Spleen (tissue), 11 donors: Measurements from ENCODE around the gene UCHL5. TPM values are rescaled to one million over a fixed set of nuclear protein-coding genes. Genes with fewer than 3 reads are reported as not detected.

ENCODE experiments used
- DNase-seq: peaks from one replicate; pipeline ENCODE4 v3.0.0-alpha.2; 2020
- H3K27ac ChIP-seq, 8 donors: fragments of 200-600 bp; sonication (generic) in 7 of 8; 1 replicate in 4 of 8; 2 replicates in 4 of 8; pipeline versions ENCODE4 v1.5.0 to v1.8.0; 2016 to 2021; ENCODE audit warnings: inconsistent platforms in 4 of 8, mild to moderate bottlenecking in 4 of 8, moderate library complexity in 1 of 8
- H3K27me3 ChIP-seq, 7 donors: fragments of 200-600 bp; sonication (generic) in 6 of 7; replicated peaks in 1 of 7; 1 replicate in 4 of 7; 2 replicates in 3 of 7; pipeline versions ENCODE4 v1.5.0 to v1.8.0; 2016 to 2021; ENCODE audit warnings: inconsistent platforms in 3 of 7, mild to moderate bottlenecking in 1 of 7
- H3K36me3 ChIP-seq, 6 donors: fragments of 200-600 bp; sonication (generic) in 5 of 6; 1 replicate in 4 of 6; 2 replicates in 2 of 6; pipeline versions ENCODE4 v1.5.0 to v1.8.0; 2016 to 2021; ENCODE audit warnings: inconsistent platforms in 2 of 6
- H3K4me1 ChIP-seq, 6 donors: fragments of 200-600 bp; sonication (generic) in 5 of 6; 1 replicate in 3 of 6; 2 replicates in 3 of 6; pipeline versions ENCODE4 v1.5.0 to v1.8.0; 2016 to 2021; ENCODE audit warnings: inconsistent platforms in 3 of 6
- H3K4me3 ChIP-seq, 8 donors: fragments of 200-600 bp; sonication (generic) in 7 of 8; 1 replicate in 4 of 8; 2 replicates in 4 of 8; pipeline versions ENCODE4 v1.5.0 to v1.8.0; 2016 to 2021; ENCODE audit warnings: inconsistent platforms in 4 of 8, mild to moderate bottlenecking in 4 of 8, moderate library complexity in 2 of 8
- H3K9me3 ChIP-seq, 8 donors: fragments of 200-600 bp; sonication (generic) in 7 of 8; 1 replicate in 4 of 8; 2 replicates in 4 of 8; pipeline versions ENCODE4 v1.5.0 to v1.8.0; 2016 to 2021; ENCODE audit warnings: inconsistent platforms in 4 of 8
- POLR2A ChIP-seq, 3 donors: fragments of 450-650 bp; IDR thresholded peaks; one replicate each; pipeline ENCODE4 v1.5.1; 2017; ENCODE audit warnings: antibody characterized with exemption in 3 of 3, mild to moderate bottlenecking in 1 of 3
- POLR2AphosphoS5 ChIP-seq, 3 donors: sonication (generic); formaldehyde crosslinking; IDR thresholded peaks; one replicate each; pipeline ENCODE4 v1.5.1; 2017; ENCODE audit warnings: antibody characterized with exemption in 3 of 3
- WGBS, 5 donors: extraction: QIAGEN DNeasy Blood & Tissue Kit in 3 of 5; methylation state at CpG; one replicate each; pipeline versions ENCODE4 v1.1.5 to v1.1.7; 2013 to 2018; 5-methylcytosine and 5-hydroxymethylcytosine counted together
- intact Hi-C: fragments of 100-400 bp; cut with DNase I; formaldehyde crosslinking; loops from one replicate; pipeline ENCODE4 v1.15.0; 2023; ENCODE audit warnings: low total_unique reads
- polyA plus RNA-seq, 3 donors: library from polyadenylated mRNA; stranded (reverse); fragments of 200-250 nt; gene quantifications; one replicate each; pipeline ENCODE4 v1.2.1, GENCODE V29; 2013
- total RNA-seq, 7 donors: library from RNA; depleted of rRNA in 3 of 7; stranded (reverse); fragments of >200 nt in 3 of 7; fragmentation: NEBNext Ultra II Directional in 4 of 7; extraction: Animal tissue kit (Norgen Biotek cat#: 25700) in 4 of 7; gene quantifications; one replicate each; pipeline versions ENCODE4 v1.1.0 to v1.2.1, GENCODE V29; 2016 to 2021
- TF ChIP-seq, protein P1 (sequence below), 11 experiments: fragments of 200-600 bp in 7 of 11; fragments of 450-650 bp in 4 of 11; sonication (generic) in 4 of 11; IDR thresholded peaks in 8 of 11; conservative IDR thresholded peaks in 3 of 11; 1 replicate in 7 of 11; 2 replicates in 4 of 11; pipeline versions ENCODE4 v1.4.0 to v1.8.0; 2016 to 2021; ENCODE audit warnings: antibody characterized with exemption in 11 of 11, inconsistent platforms in 4 of 11, mild to moderate bottlenecking in 1 of 11
- donor health status: healthy with polysubstance abuse.
- donor health status: DM: no; HTN: no; CAD: no; lungs with moderate emphysema.
- donor health status: DM: no; HTN: no; CAD: no.
- donor health status: Bipolar disorder and iron deficiency.
- donor health status: healthy.
- donor health status: DM: no; HTN: no; CAD: no.
- donor health status: DM: yes; HTN: yes; CAD: no.

The UCHL5 gene
- total and polyA plus RNA-seq, 10 donors: 9.9 to 41.7 (median 32.8) TPM

DNA sequence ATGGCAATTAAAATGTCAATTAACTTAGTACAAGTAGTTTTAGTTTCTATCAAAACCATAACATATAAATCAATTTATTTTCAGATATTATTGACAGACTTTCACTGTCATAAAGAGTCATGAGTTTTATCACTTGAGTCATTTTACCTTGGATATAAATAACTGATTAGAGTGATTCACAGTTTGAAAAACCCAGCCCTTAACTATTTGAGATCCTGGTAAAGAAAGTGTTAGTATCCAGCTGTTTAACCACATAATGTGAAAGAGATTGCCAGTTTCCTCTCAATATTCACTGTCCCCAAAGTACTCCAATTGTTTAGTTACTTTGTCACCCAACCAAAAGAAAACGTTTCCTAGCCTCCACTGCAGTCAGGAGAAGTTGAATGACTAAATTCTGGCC, 91.3 kb downstream of the UCHL5 start:
- no peak for DNase-seq
- TF ChIP-seq POLR2A (IDR thresholded peaks at IDR 0.05) (no peak), POLR2AphosphoS5 (IDR thresholded peaks at IDR 0.05) (no peak)
- TF ChIP-seq, protein P1, sequence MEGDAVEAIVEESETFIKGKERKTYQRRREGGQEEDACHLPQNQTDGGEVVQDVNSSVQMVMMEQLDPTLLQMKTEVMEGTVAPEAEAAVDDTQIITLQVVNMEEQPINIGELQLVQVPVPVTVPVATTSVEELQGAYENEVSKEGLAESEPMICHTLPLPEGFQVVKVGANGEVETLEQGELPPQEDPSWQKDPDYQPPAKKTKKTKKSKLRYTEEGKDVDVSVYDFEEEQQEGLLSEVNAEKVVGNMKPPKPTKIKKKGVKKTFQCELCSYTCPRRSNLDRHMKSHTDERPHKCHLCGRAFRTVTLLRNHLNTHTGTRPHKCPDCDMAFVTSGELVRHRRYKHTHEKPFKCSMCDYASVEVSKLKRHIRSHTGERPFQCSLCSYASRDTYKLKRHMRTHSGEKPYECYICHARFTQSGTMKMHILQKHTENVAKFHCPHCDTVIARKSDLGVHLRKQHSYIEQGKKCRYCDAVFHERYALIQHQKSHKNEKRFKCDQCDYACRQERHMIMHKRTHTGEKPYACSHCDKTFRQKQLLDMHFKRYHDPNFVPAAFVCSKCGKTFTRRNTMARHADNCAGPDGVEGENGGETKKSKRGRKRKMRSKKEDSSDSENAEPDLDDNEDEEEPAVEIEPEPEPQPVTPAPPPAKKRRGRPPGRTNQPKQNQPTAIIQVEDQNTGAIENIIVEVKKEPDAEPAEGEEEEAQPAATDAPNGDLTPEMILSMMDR (IDR thresholded peaks at IDR 0.05 in 8 of 11, conservative IDR thresholded peaks at IDR 0.05 in 3 of 11): no peak
- WGBS, 5 donors: 42 to 63% (median 49%) methylated on average over 1 of the region's 1 CpG

GRCh38 chr1:192967211-192967877, 91.8 kb downstream of the UCHL5 start:
- TF ChIP-seq, protein P1 (IDR thresholded peaks at IDR 0.05 in 8 of 11, conservative IDR thresholded peaks at IDR 0.05 in 3 of 11): no peak
- TF ChIP-seq POLR2AphosphoS5 (IDR thresholded peaks at IDR 0.05) (no peak), POLR2A (IDR thresholded peaks at IDR 0.05) (no peak)
- intact Hi-C loops: no loop called here
- H3K9me3 ChIP-seq: peaks cover 0 to 3% (median 0%) of the 10 kb centered on the region in 8 donors
- H3K4me3 ChIP-seq: no peak overlapping the region
- peaks cover 0 to 4% (median 0%) of the 10 kb centered on the region in 6 donors for H3K4me1 ChIP-seq
- H3K36me3 ChIP-seq: no peaks in the 10 kb centered on the region
- DNase-seq: no peak
- WGBS, 5 donors: 68 to 81% (median 74%) methylated on average over 2 of the region's 2 CpGs
- no peaks in the 10 kb centered on the region for H3K27me3 ChIP-seq
- H3K27ac ChIP-seq: peak overlapping the region in 5 of 8 donors; percentile 29 to 54 (median 41)

More for the DNA sequence above, 91.3 kb downstream of the UCHL5 start:
- peaks cover 0 to 3% (median 0%) of the 10 kb centered on the region in 8 donors for H3K9me3 ChIP-seq
- intact Hi-C loops: no loop called here
- H3K4me3 ChIP-seq: no peak overlapping the region
- no peaks in the 10 kb centered on the region for H3K36me3 ChIP-seq
- peak overlapping the region in 5 of 8 donors; percentile 29 to 54 (median 41) for H3K27ac ChIP-seq
- no peaks in the 10 kb centered on the region for H3K27me3 ChIP-seq
- H3K4me1 ChIP-seq: peaks cover 0 to 4% (median 0%) of the 10 kb centered on the region in 6 donors

DNA sequence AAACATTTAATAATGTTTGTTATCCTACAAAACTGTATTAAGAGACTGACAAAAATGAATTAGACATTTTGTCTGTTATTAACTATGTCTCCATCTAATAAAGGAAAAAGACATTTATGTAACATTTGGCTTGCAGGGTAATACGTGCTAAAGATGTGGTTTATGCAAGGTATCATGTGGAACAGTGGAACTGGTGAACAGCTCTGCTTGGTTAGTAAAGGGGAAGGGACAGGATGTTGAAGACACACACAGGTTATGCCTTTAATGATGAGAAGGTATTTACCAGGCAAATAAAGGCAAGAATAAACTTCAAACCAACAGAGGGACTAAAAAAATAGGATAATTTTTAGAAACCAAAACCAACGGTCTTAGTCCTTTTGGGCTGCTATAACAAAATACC, 93.1 kb downstream of the UCHL5 start:
- Histone ChIP-seq H3K27me3 (no peaks in the 10 kb centered on the region), H3K36me3 (no peaks in the 10 kb centered on the region), H3K4me1 (peaks cover 0 to 4% (median 0%) of the 10 kb centered on the region in 6 donors), H3K4me3 (no peak overlapping the region), H3K27ac (no peak overlapping the region), H3K9me3 (peaks cover 0 to 3% (median 0%) of the 10 kb centered on the region in 8 donors)
- 69 to 77% (median 73%) methylated on average over 2 of the region's 2 CpGs for WGBS, 5 donors
- DNase-seq: no peak
- intact Hi-C loops: no loop called here
- TF ChIP-seq POLR2A (IDR thresholded peaks at IDR 0.05): no peak
- no peak for TF ChIP-seq POLR2AphosphoS5 (IDR thresholded peaks at IDR 0.05)
- TF ChIP-seq, protein P1 (IDR thresholded peaks at IDR 0.05 in 8 of 11, conservative IDR thresholded peaks at IDR 0.05 in 3 of 11): no peak

GRCh38 chr1:192962901-192963300, 96.3 kb downstream of the UCHL5 start:
- DNase-seq: no peak
- Histone ChIP-seq H3K4me1 (peaks cover 0 to 4% (median 0%) of the 10 kb centered on the region in 6 donors), H3K36me3 (no peaks in the 10 kb centered on the region), H3K27me3 (no peaks in the 10 kb centered on the region), H3K27ac (no peak overlapping the region), H3K9me3 (peaks cover 0 to 3% (median 0%) of the 10 kb centered on the region in 8 donors), H3K4me3 (no peak overlapping the region)
- 84 to 92% (median 88%) methylated on average over 2 of the region's 2 CpGs for WGBS, 5 donors
- TF ChIP-seq, protein P1 (IDR thresholded peaks at IDR 0.05 in 8 of 11, conservative IDR thresholded peaks at IDR 0.05 in 3 of 11): no peak
- TF ChIP-seq POLR2A (IDR thresholded peaks at IDR 0.05): no peak
- no peak for TF ChIP-seq POLR2AphosphoS5 (IDR thresholded peaks at IDR 0.05)
- intact Hi-C loops: no loop called here
